ENCODE data around the gene PLA2G1B. TPM values are rescaled to one million over a fixed set of nuclear protein-coding genes. Genes with fewer than 3 reads are reported as not detected.

The PLA2G1B gene
- polyA plus RNA-seq, 1 donor (not counting 4 experiments of a cell fraction or from before 2014, with no cell fraction given), result not detected

DNA sequence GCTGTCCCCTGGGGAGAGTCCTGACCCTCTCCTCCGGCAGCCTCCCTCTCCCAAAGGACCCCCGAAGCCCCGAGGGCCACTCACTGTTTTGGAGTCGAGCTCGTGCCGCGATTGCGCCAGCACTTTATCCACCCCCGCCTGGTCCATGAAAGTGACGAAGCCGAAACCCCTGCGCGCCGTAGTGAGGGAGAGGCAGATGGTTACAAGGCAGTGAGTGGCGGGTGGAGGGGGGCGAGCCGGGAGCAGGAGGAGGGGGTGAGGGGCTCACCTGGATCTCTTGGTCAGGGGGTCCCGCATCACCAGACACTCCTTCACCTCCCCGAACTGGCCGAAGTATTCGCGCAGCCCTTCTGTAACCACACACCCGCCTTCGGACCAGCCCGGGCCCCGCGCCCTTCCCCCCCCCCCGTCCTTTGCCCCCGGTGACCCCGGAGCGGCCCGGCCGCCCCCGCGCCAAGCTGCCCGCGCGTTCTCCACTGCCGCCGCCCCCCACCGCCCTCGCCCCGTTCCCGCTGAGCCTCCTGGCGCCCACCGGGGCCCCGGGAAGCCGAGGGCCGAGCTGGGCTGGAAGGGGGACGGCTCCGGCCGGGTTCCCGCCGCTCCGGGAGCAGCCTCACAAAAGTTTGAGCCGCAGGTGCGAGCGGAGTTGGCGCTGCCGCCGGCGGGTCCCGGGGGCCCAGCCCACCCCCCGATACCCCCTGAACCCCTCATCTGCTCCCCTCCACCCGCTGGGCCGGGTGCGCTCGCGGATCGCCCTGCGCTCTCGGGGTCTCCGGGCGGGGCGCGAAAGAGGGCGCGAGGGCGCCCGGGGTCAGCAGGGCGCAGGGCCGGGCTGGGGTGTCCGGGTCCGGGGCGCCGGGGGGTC, 40.6 kb upstream of the PLA2G1B start:
- dilution Hi-C loops (cut with MboI; ENCODE audit: extremely low pct_ligation_motif_present, low sequenced_read_pairs), result no loop called here
- no peak overlapping the region for H3K4me3 ChIP-seq (ENCODE audit: control insufficient read depth in 2 of 3, extremely low read depth in 1 of 3, insufficient read depth in 2 of 3, low read depth in 1 of 3, low read length in 3 of 3)
- FAIRE-seq, result no peak

DNA sequence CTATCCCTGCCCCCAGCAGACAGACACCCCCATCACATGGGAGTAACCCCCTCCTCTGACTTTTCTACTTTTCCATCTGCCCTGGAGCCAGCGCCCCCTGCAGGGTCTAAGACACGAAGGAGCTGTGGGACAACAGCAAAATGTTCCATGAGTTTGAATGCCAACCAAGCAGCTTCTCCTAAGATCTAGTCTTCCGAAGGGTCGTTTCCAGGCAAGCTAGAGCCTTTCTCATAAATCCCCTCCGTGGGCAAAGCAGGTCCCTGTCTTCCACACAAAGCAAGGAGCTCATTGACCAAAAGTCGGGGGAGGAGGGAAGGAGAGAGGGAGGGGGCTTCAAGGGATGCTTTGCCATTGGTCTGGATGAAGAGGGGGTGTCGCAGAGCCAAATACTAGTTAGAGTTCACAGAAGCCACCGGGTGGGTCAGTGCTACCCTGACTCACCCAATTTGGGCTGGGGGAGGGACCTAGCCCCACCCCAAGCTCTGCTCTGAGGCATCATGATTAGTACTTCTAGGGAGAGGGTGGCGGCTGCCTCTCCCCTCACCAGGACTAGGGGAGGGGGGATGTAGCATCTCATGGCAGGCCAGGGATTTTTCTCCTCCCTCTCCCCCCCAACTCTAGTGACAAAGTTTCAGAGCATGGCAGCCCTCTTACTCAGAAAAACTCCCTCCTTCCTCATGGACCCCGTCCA, 39.8 kb upstream of the PLA2G1B start:
- Histone ChIP-seq H3K36me3 (ENCODE audit: control insufficient read depth in 2 of 2, extremely low read depth in 1 of 2, insufficient read depth in 2 of 2, low read length in 2 of 2) (no peaks in the 10 kb centered on the region), H3K4me1 (ENCODE audit: control insufficient read depth, extremely low read depth, insufficient read depth, low read length) (peaks cover 3% of the 10 kb centered on the region), H3K4me2 (ENCODE audit: control insufficient read depth, extremely low read depth, insufficient read depth, low read depth, low read length) (no peak overlapping the region), H4K20me1 (ENCODE audit: control insufficient read depth, extremely low read depth, insufficient read depth, low read length) (no peaks in the 10 kb centered on the region), H3K9ac (ENCODE audit: control insufficient read depth, extremely low read depth, insufficient read depth, low read length) (no peak overlapping the region), H3K9me3 (ENCODE audit: control insufficient read depth, low read depth, low read length) (no peaks in the 10 kb centered on the region), H3K27me3 (ENCODE audit: control insufficient read depth, extremely low read depth, insufficient read depth, low read length) (peaks cover 68% of the 10 kb centered on the region), H3K27ac (ENCODE audit: control insufficient read depth, insufficient read depth, low read length) (no peak overlapping the region), H2AFZ (ENCODE audit: control insufficient read depth, low read length) (no peak overlapping the region), H3K79me2 (ENCODE audit: control insufficient read depth, insufficient read depth, low read length) (no peaks in the 10 kb centered on the region), H3K9me1 (ENCODE audit: control insufficient read depth, extremely low read depth, insufficient read depth, low read length) (no peaks in the 10 kb centered on the region), H3K4me3 (ENCODE audit: control insufficient read depth in 2 of 3, extremely low read depth in 1 of 3, insufficient read depth in 2 of 3, low read depth in 1 of 3, low read length in 3 of 3) (no peak overlapping the region)
- DNase-seq (ENCODE audit: low read depth, low spot score), result no peak
- peak; percentile 80 for TF ChIP-seq EZH2 (IDR thresholded peaks at IDR 0.05; ENCODE audit: low read length)
- TF ChIP-seq, protein P1, sequence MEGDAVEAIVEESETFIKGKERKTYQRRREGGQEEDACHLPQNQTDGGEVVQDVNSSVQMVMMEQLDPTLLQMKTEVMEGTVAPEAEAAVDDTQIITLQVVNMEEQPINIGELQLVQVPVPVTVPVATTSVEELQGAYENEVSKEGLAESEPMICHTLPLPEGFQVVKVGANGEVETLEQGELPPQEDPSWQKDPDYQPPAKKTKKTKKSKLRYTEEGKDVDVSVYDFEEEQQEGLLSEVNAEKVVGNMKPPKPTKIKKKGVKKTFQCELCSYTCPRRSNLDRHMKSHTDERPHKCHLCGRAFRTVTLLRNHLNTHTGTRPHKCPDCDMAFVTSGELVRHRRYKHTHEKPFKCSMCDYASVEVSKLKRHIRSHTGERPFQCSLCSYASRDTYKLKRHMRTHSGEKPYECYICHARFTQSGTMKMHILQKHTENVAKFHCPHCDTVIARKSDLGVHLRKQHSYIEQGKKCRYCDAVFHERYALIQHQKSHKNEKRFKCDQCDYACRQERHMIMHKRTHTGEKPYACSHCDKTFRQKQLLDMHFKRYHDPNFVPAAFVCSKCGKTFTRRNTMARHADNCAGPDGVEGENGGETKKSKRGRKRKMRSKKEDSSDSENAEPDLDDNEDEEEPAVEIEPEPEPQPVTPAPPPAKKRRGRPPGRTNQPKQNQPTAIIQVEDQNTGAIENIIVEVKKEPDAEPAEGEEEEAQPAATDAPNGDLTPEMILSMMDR (optimal IDR thresholded peaks at IDR 0.05 in 1 of 3, IDR thresholded peaks at IDR 0.05 in 1 of 3, conservative IDR thresholded peaks at IDR 0.05 in 1 of 3; ENCODE audit: extremely low read depth in 1 of 3, insufficient read depth in 2 of 3, low read length in 3 of 3), result peak; percentile 29 to 33 (median 33)
- dilution Hi-C loops (cut with MboI; ENCODE audit: extremely low pct_ligation_motif_present, low sequenced_read_pairs), result no loop called here
- FAIRE-seq, result no peak

More for the DNA sequence above, 40.6 kb upstream of the PLA2G1B start:
- no peak for DNase-seq (ENCODE audit: low read depth, low spot score)
- no peak overlapping the region for H3K27ac ChIP-seq (ENCODE audit: control insufficient read depth, insufficient read depth, low read length)
- peaks cover 62% of the 10 kb centered on the region for H3K27me3 ChIP-seq (ENCODE audit: control insufficient read depth, extremely low read depth, insufficient read depth, low read length)
- H3K9me3 ChIP-seq (ENCODE audit: control insufficient read depth, low read depth, low read length), result no peaks in the 10 kb centered on the region
- no peak overlapping the region for H3K4me2 ChIP-seq (ENCODE audit: control insufficient read depth, extremely low read depth, insufficient read depth, low read depth, low read length)
- H4K20me1 ChIP-seq (ENCODE audit: control insufficient read depth, extremely low read depth, insufficient read depth, low read length), result no peaks in the 10 kb centered on the region
- no peaks in the 10 kb centered on the region for H3K36me3 ChIP-seq (ENCODE audit: control insufficient read depth in 2 of 2, extremely low read depth in 1 of 2, insufficient read depth in 2 of 2, low read length in 2 of 2)
- peaks cover 3% of the 10 kb centered on the region for H3K4me1 ChIP-seq (ENCODE audit: control insufficient read depth, extremely low read depth, insufficient read depth, low read length)
- no peak overlapping the region for H3K9ac ChIP-seq (ENCODE audit: control insufficient read depth, extremely low read depth, insufficient read depth, low read length)
- H3K79me2 ChIP-seq (ENCODE audit: control insufficient read depth, insufficient read depth, low read length), result no peaks in the 10 kb centered on the region
- H2AFZ ChIP-seq (ENCODE audit: control insufficient read depth, low read length), result no peak overlapping the region
- no peaks in the 10 kb centered on the region for H3K9me1 ChIP-seq (ENCODE audit: control insufficient read depth, extremely low read depth, insufficient read depth, low read length)
- TF ChIP-seq EZH2 (IDR thresholded peaks at IDR 0.05; ENCODE audit: low read length), result peak; percentile 43
- TF ChIP-seq, protein P1 (optimal IDR thresholded peaks at IDR 0.05 in 1 of 3, IDR thresholded peaks at IDR 0.05 in 1 of 3, conservative IDR thresholded peaks at IDR 0.05 in 1 of 3; ENCODE audit: extremely low read depth in 1 of 3, insufficient read depth in 2 of 3, low read length in 3 of 3), result no peak
